ENCODE measurements around the gene ZDHHC24.

The ZDHHC24 gene

DNA sequence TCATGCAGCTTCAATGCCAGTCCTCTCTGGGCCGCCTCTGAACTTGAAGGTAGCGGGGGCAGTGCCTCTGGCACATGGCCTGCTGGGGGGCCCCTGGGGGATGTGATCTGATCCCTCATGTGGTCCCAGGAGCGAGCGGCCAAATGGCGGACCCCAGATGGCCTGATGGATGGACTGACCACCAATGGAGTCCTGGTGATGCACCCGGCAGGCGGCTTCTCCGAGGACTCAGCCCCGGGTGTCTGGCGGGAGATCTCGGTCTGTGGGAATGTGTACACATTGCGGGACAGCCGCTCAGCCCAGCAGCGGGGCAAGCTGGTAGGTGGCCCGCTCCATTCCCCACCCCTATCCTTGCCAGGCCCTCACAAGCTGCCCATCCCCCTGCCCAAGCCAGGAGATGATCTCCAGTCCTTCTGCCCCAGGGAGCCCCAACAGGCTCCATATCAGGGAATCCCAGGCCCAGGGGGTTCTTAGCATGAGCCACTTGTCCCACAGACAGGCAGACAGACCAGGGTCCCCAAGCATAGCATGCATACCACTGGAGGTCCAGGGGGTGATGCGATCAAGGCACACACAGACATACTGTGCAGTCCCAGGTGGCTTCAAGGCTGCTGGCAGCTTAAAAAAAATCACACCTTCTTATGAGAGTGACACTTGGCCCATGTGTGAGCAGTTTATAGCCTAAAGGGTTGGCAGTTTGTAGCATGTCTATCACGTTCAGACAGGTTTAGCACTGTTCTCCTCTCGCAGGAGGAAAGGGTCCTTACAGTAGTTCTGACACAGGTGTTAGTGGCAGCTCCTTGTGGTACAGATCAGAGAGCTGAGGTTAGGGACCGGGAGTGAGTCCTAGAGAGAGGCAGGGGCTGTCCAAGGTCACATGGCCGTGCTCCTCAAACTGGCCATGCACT is 72.0 kb downstream of the ZDHHC24 start:
- no peak for DNase-seq (ENCODE audit: low spot score)

DNA sequence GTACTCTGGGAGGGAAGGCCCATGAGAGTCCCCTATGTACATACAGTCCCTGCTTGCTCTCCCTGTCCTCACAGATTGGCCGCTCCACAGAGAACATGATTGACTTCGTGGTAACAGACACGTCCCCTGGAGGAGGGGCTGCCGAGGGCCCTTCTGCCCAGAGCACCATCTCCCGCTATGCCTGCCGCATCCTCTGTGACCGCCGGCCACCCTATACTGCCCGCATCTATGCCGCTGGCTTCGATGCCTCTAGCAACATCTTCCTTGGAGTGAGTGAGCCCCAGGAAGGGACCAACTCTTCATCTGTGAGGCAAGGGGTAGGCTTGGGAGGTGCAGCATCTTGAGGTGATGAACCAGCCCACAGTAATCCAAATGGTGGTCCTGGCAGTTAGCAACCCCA is 72.7 kb downstream of the ZDHHC24 start:
- DNase-seq (ENCODE audit: low spot score): no peak

GRCh38 chr11:66472054-66472453 is 73.8 kb downstream of the ZDHHC24 start:
- DNase-seq (ENCODE audit: low spot score): no peak

DNA sequence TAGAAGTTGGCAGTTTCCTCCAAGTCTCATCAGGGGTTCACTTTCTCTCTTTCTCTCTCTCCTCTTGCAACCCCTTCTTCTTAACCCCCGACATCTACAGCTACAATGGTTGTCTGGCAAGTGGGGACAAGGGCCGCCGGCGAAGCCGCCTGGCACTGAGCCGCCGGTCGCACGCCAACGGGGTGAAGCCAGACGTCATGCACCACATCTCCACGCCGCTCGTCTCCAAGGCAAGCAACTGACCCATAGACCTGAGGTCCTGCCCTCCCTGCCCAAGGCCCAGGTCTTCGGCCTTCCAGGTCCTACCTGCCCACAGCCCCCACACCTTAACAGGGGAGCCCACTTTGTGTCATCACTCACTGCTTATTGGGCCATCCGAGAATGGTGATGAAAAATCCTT is 74.7 kb downstream of the ZDHHC24 start:
- DNase-seq (ENCODE audit: low spot score): no peak

Measured in LoVo (cell line).